ENCODE results near the gene FCRLA.
A peak's percentile ranks its signal among the peaks of the same experiment; 100 is the strongest.
"Not testable (repeated sequence)": the region's sequence is repeated elsewhere in the genome, so short reads cannot be mapped to it uniquely, and the experiment has no call there.

FCRLA gene

DNA sequence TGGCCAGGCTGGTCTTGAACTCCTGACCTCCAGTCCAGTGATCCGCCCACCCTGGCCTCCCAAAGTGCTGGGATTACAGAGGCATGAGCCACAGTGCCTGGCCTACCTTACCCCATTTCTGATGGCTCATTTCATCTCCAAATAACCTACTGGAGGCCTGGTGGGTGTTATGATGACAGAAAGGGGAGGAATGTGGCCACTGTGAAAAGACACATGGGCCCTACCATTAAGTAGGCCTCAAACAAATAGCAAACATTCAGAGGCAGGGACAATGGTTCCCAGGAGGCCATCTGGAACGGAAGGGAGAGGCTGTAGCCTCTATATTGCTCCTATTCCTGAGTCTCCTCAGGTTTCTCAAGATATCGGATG lies 932 bp upstream of the FCRLA start:
- no peak for DNase-seq

DNA sequence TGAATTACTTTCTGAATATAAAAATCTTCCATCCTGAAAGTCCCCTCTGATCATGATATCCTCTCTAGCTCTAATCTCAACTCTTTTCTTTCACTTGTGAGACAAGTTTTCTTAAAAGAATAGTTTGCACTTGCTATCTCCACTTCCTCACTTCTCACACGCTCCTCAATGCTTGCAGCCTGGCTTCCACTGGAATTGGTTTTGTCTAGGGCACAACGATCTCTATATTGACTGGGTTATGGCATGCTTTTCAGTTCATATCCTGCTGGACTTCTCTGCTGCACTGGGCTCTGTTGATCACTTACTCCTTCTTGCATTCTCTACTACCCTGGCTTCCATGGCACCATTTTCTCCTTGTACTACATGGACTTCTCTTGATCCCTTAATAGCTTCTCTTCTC lies 474 bp downstream of the FCRLA start:
- DNase-seq, result no peak

GRCh38 chr1:161709373-161709772 lies 2.3 kb downstream of the FCRLA start:
- no peak for DNase-seq

- DNase-seq, result no peak
These were observed 3.5 kb downstream of the FCRLA start for GRCh38 chr1:161710560-161710959.

- no peak for DNase-seq
These were observed 11.7 kb downstream of the FCRLA start for GRCh38 chr1:161718559-161719324.

GRCh38 chr1:161719325-161719611 lies 12.2 kb downstream of the FCRLA start:
- no peak for DNase-seq

DNA sequence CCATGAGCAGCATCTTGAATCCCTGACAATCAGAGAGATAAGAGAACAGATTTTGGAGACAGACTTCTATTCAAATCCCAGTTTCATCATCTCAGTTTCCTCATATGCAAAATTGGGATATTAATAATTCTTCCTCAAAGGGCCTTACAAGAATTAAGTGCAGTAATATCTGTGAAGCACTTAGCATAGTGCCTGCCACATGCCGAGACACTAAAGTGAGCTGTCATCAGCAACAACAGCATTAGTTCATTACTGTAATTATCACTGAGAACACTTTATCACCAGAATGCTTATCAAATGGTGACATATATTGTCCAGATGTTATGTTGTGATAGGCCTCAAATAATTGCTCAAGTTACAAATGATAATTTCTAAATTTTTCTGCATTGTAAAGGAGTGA lies 13.4 kb downstream of the FCRLA start:
- no peak for DNase-seq

- DNase-seq, result no peak
These were observed 14.1 kb downstream of the FCRLA start, which contains the start of gene FCRLB for GRCh38 chr1:161720956-161721737. TSS of gene FCRLB (plus strand) at chr1:161721544. CDS start at chr1:161722673, 1,129 bp downstream.

- DNase-seq, result no peak
These were observed 14.8 kb downstream of the FCRLA start for GRCh38 chr1:161721738-161722343.

- no peak for DNase-seq
These were observed 15.4 kb downstream of the FCRLA start for GRCh38 chr1:161722406-161722805.

DNA sequence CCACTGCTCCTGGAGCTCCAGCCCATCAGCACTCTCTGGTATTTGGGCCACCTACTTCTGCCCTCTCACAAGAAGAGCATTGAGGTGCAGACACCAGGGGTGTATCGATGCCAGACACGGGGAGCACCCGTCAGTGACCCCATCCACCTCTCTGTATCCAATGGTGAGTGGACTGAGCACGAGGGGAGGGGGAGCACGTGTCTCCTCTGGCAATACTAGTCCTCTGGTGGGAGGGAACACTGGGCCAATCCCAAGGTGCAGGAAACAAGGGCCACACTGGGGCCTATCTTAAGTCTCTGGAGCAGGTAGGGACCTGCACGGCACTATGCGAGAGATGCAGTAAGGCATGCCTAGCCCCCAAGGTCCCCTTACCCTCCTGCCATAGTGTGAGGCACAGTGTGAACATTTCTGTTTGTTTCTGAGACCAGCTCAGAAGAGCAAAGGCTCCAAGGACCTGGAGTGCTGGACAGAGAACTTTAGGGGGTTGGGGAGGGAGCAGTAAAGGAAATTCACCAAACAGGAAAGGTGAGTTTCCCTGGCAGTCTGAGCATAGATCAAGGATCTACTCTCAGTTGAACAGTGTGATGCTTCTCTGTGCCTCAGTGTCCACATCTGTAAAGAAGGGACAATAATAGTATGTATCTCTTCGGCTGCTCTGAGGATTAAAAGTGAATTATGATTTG lies 16.6 kb downstream of the FCRLA start:
- no peak for DNase-seq

GRCh38 chr1:161725258-161725907 lies 18.4 kb downstream of the FCRLA start:
- not testable (repeated sequence) for DNase-seq

DNA sequence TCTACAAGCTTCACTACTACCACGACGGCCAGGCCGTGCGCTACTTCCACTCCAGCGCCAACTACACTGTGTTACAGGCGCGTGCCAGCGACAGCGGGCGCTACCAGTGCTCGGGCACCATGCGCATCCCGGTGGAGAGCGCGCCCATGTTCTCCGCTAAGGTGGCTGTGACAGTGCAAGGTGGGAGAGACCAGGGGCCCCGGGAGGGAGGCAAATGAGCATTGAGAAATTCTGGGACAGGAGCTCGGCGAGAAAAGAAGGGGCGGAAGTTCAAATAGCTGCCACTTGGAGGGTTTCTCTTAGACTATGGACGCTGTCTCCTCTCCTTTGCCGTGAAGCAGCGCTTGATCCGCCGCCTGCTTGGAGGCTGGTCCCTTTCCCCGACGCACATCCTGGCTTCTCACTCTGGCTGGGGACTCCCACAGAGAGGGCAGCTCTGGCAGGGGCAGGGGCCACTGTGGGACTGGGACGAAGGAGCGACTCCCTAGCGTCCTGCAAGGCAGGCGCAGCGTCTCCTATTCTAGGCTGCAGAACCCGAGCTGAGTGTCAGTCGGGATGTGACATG lies 19.0 kb downstream of the FCRLA start:
- DNase-seq, result peak; percentile 4 to 34 (median 11)

DNA sequence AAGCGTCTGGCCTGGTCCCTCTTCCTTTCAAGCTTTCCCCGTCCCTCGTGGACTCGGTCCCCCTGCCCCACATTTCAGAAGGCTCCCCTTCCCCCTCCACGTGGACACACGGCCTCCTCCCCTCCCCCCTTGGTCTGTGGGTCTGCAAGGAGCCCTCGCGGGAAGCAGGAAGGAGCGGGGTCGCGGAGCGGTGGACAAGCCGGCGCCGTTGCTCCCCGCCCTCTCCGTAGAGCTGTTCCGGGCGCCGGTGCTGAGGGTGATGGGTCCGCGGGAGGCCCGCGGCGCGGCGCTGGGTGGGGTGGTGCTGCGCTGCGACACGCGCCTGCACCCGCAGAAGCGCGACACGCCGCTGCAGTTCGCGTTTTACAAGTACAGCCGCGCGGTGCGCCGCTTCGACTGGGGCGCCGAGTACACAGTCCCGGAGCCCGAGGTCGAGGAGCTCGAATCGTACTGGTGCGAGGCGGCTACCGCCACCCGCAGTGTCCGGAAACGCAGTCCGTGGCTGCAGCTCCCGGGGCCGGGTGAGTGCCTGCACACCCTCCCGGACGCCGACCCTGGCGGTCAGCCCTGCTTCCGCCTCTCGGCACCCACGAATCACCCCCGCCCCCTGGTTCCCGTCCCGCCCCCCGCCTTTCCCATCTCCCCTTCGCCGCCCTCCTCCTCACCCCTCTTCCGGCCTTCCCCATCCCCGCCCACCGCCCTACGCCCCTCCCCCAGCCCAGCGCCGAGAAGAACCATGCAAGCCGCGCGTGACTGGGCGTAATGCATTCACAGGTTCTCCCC lies 19.6 kb downstream of the FCRLA start:
- peak; percentile 55 to 64 (median 62) for DNase-seq

- peak in 4 of 5 donors; percentile 10 to 59 (median 24) for DNase-seq
These were observed 20.4 kb downstream of the FCRLA start for GRCh38 chr1:161727256-161727924.

- DNase-seq, result no peak
These were observed 21.6 kb downstream of the FCRLA start for GRCh38 chr1:161728376-161729226.

GRCh38 chr1:161730050-161730564 lies 23.1 kb downstream of the FCRLA start:
- peak in 1 of 5 donors; percentile 59 for DNase-seq

DNA sequence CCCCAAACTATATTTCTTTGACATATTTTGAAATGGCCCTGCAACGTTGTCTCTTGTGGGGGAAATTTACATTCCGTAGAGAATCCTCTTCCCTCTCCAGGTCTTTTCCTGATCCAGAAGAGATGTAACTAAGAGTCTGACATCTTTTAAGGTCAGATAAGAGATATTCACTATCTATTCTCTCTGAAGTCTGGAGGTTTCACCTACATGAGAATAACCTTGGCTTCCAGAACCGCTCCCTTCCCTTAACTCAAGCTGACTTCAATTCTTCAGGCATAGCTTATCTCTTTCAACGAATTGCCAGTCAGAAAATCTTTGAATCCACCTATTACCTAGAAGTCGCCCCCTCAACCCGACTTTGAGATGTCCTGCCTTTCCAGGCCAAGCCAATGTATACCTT lies 24.2 kb downstream of the FCRLA start:
- DNase-seq, result no peak

DNA sequence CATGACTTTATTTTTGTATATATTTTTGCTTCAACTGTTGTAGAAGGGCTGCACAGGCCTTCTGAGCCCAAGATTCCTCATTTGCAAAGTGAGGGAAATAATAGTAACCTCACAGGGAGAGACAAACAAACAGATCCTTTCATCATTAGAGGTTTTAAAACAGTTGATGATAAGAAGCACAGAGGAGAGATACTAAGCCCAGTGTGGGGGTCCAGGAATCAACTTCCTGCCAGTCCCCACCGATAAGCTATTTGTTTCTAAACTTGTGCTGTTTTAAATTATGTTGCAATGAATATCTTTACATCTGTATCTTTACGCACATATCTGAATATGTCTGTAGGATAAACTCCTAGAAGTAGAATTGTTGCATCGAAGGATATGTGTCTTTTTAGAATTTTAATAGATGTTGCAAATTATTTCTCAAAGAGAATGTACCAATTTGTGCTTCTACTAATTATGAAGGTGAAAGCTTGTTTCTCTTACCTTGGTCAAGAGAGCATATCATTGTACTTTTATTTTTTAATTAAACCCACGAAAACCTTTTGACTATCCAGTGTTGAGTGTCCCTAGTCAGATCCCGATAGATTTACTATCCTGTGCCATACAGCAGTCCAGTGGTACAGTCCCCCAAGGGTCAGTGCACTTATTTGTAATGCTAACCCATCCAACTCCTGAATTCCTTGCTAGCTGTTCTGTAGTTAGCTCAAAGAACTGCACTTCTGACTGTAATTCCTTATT lies 25.1 kb downstream of the FCRLA start:
- DNase-seq, result no peak
